HepG2 (cell line): ENCODE measurements around the gene SCN8A. TPM values are rescaled to one million over a fixed set of nuclear protein-coding genes. Genes with fewer than 3 reads are reported as not detected.

Experiments
- ATAC-seq: fragments of 200-7000 bp; cut with Tn5 transposase; 3 replicates; pipeline ENCODE4 v1.9.1; 2020; ENCODE audit warnings: mild to moderate bottlenecking, moderate library complexity
- Bru-seq: library from RNA; stranded (reverse); fragments of 400-500 nt; gene quantifications from one replicate; lab custom pipeline; 2021; lab: Mats Ljungman, UMichigan
- BruChase-seq, 2 experiments: library from RNA; stranded (reverse); fragments of 400-500 nt; gene quantifications; one replicate each; lab custom pipeline; 2021; lab: Mats Ljungman, UMichigan
- BruUV-seq: library from RNA; stranded (reverse); fragments of 400-500 nt; replicated peaks from 2 replicates; lab custom pipeline; 2021; lab: Mats Ljungman, UMichigan
- CTCF ChIA-PET: fragments of 300-600 bp; formaldehyde crosslinking; extraction: SDS; loops from one replicate; lab custom pipeline; 2021; ENCODE audit warnings: low total read pairs, inconsistent platforms, low intra/inter-chr PET ratio; lab: Yijun Ruan, JAX
- POLR2A ChIA-PET: fragments of 350-600 bp; sonication (Branson Sonifier 250); formaldehyde crosslinking; loops from one replicate; lab custom pipeline; 2020; ENCODE audit warnings: antibody characterized with exemption, inconsistent platforms; lab: Yijun Ruan, JAX
- DNase-seq: peaks from one replicate; pipeline ENCODE4 v3.0.0-alpha.2; 2015; ENCODE audit warnings: low spot score
- FAIRE-seq: peaks from 3 replicates; lab custom pipeline; 2011; peaks lifted over from hg19 to GRCh38; lab: Jason Lieb, UNC
- H2AFZ ChIP-seq: one replicate; pipeline ENCODE4 v1.6.1; 2011; ENCODE audit warnings: low read length, inconsistent platforms
- H3K27ac ChIP-seq: fragments of 300-600 bp; 3 replicates; pipeline ENCODE4 v1.8.0; 2011; ENCODE audit warnings: mixed run types, mild to moderate bottlenecking, mixed read lengths, low read length, inconsistent platforms; ENCODE audit not compliant: insufficient read depth; ENCODE audit errors: extremely low read length
- H3K27me3 ChIP-seq, 2 experiments: fragments of 200-600 bp in 1 of 2; 2 replicates in 1 of 2; 3 replicates in 1 of 2; pipeline versions ENCODE4 v1.6.0 to v1.8.0; 2011; ENCODE audit warnings: low read length in 2 of 2, mild to moderate bottlenecking in 2 of 2, moderate library complexity in 2 of 2, inconsistent platforms in 1 of 2; ENCODE audit not compliant: insufficient read depth in 2 of 2, control insufficient read depth in 1 of 2
- H3K36me3 ChIP-seq, 2 experiments: fragments of 200-600 bp in 1 of 2; replicated peaks in 1 of 2; 2 replicates in 1 of 2; 3 replicates in 1 of 2; pipeline versions ENCODE4 v1.5.1 to v1.8.0; 2011; ENCODE audit warnings: low read length in 2 of 2, inconsistent platforms in 1 of 2; ENCODE audit not compliant: insufficient read depth in 2 of 2, control insufficient read depth in 1 of 2
- H3K4me1 ChIP-seq: 2 replicates; pipeline ENCODE4 v1.5.1; 2012; ENCODE audit warnings: low read length, inconsistent platforms; ENCODE audit not compliant: insufficient read depth
- H3K4me2 ChIP-seq: 2 replicates; pipeline ENCODE4 v1.6.0; 2011; ENCODE audit warnings: low read depth, low read length, inconsistent platforms
- H3K4me3 ChIP-seq, 3 experiments: fragments of 200-600 bp in 1 of 3; sonication (generic), shearing (Covaris generic) in 1 of 3; replicated peaks in 1 of 3; 2 replicates each; pipeline ENCODE4 v1.5.1; 2011 to 2016; ENCODE audit warnings: low read length in 3 of 3, inconsistent platforms in 2 of 3, low read depth in 2 of 3, mild to moderate bottlenecking in 2 of 3, control low read depth in 1 of 3, mixed read lengths in 1 of 3; ENCODE audit not compliant: insufficient read depth in 1 of 3
- H3K79me2 ChIP-seq: one replicate; pipeline ENCODE4 v1.6.1; 2011; ENCODE audit warnings: low read length, inconsistent platforms; ENCODE audit not compliant: insufficient read depth
- H3K9ac ChIP-seq: 2 replicates; pipeline ENCODE4 v1.6.0; 2011; ENCODE audit warnings: mild to moderate bottlenecking, low read depth, low read length, inconsistent platforms; ENCODE audit not compliant: insufficient read depth
- H3K9me3 ChIP-seq: 2 replicates; pipeline ENCODE4 v1.5.1; 2012; ENCODE audit warnings: mild to moderate bottlenecking, low read length
- H4K20me1 ChIP-seq: 2 replicates; pipeline ENCODE4 v1.6.0; 2011; ENCODE audit warnings: inconsistent platforms, mild to moderate bottlenecking, low read length, moderate library complexity; ENCODE audit not compliant: insufficient read depth
- CEBPB ChIP-seq: IDR thresholded peaks from 2 replicates; pipeline ENCODE4 v1.6.1; 2011; ENCODE audit warnings: low read depth, low read length, improper control_type of control experiment, borderline replicate concordance
- HMGXB3 ChIP-seq: sonication (generic); formaldehyde crosslinking; IDR thresholded peaks from 2 replicates; pipeline ENCODE4 v1.4.0; 2020; ENCODE audit warnings: missing genetic modification reagents, borderline replicate concordance
- RXRA ChIP-seq: sonication (generic); formaldehyde crosslinking; IDR thresholded peaks from 2 replicates; pipeline ENCODE4 v1.5.1; 2020; ENCODE audit warnings: missing genetic modification reagents
- SIN3B ChIP-seq: fragments of 150-350 bp; IDR thresholded peaks from 2 replicates; pipeline ENCODE4 v1.6.1; 2014; ENCODE audit warnings: low read length
- SMAD9 ChIP-seq: sonication (generic); formaldehyde crosslinking; IDR thresholded peaks from 2 replicates; pipeline ENCODE4 v1.5.1; 2020; ENCODE audit warnings: mild to moderate bottlenecking, missing genetic modification reagents
- ZNF549 ChIP-seq: sonication (generic); formaldehyde crosslinking; IDR thresholded peaks from 2 replicates; pipeline ENCODE4 v1.5.0; 2020; ENCODE audit warnings: missing genetic modification reagents
- ZNF737 ChIP-seq: sonication (generic); formaldehyde crosslinking; IDR thresholded peaks from 2 replicates; pipeline ENCODE4 v1.5.0; 2020; ENCODE audit warnings: missing genetic modification reagents, mild to moderate bottlenecking, borderline replicate concordance
- WGBS: methylation state at CpG from one replicate; pipeline ENCODE4 v1.1.6; 2017; ENCODE audit warnings: low lambda C conversion rate; 5-methylcytosine and 5-hydroxymethylcytosine counted together
- in situ Hi-C: cut with HindIII; loops from 2 replicates; pipeline ENCODE4 v1.10.0; 2017; ENCODE audit warnings: low pct_unique_long_range_greater_than_20kb; ENCODE audit not compliant: extremely low pct_ligation_motif_present
- intact Hi-C: fragments of 100-400 bp; cut with micrococcal nuclease; formaldehyde crosslinking; loops from one replicate; pipeline ENCODE4 v1.10.0; 2022; ENCODE audit not compliant: unreplicated experiment
- long read RNA-seq, 2 experiments: library from RNA in 1 of 2; library from polyadenylated mRNA in 1 of 2; stranded (forward) in 1 of 2; unstranded in 1 of 2; transcript quantifications; one replicate each; pipeline ENCODE4 v2.0.0, GENCODE V29; 2019 to 2022
- polyA minus RNA-seq, 3 experiments: library from RNA; depleted of rRNA, polyadenylated mRNA; stranded (reverse); fragments of >200 nt; gene quantifications; 2 replicates each; pipeline ENCODE4 v1.2.3, GENCODE V29; 2011; ENCODE audit warnings: low replicate concordance in 1 of 3
- polyA plus RNA-seq, 8 experiments: library from polyadenylated mRNA; depleted of rRNA in 3 of 8; stranded (reverse) in 7 of 8; unstranded in 1 of 8; fragments of >200 nt; fragmentation: Illumina TruSeq in 4 of 8; extraction: Trizol in 4 of 8; gene quantifications; 2 replicates each; pipeline versions ENCODE4 v1.2.1 to v1.2.3, GENCODE V29; 2011 to 2016; ENCODE audit warnings: low read depth in 4 of 8, missing spikeins in 1 of 8, mixed read lengths in 1 of 8; ENCODE audit not compliant: insufficient read depth in 1 of 8
- total RNA-seq, 5 experiments: library from RNA; depleted of rRNA; stranded (reverse); fragments of >200 nt; fragmentation: Illumina TruSeq; extraction: Trizol; gene quantifications; 2 replicates each; pipeline ENCODE4 v1.2.3, GENCODE V29; 2016; ENCODE audit warnings: low read depth in 1 of 5
- TF ChIP-seq, protein P1 (sequence below): sonication (generic); formaldehyde crosslinking; IDR thresholded peaks from 2 replicates; pipeline ENCODE4 v1.8.1; 2023; ENCODE audit warnings: mild to moderate bottlenecking, moderate library complexity, missing genetic modification reagents
- TF ChIP-seq, protein P2 (sequence below): sonication (generic); formaldehyde crosslinking; IDR thresholded peaks from 2 replicates; pipeline ENCODE4 v1.8.0; 2022; ENCODE audit warnings: missing genetic modification reagents, mild to moderate bottlenecking, borderline replicate concordance

Gene SCN8A
- total RNA-seq (2016; rRNA removed; fragmentation: Illumina TruSeq; extraction: Trizol) (0.46 and 1.4 TPM in 2 replicates), polyA plus RNA-seq (2011; rRNA removed) (0.57 and 0.84 TPM in 2 replicates), polyA minus RNA-seq (2011; rRNA and poly(A)+ RNA removed; ENCODE audit: low replicate concordance) (0.05 and 2.2 TPM in 2 replicates), Bru-seq, nascent RNA (percentile 41 among the genes with signal in this experiment), BruChase-seq, experiment 1, labeled RNA remaining after a 6-hour chase (percentile 39 among the genes with signal in this experiment), BruChase-seq, experiment 2, labeled RNA remaining after a 2-hour chase (percentile 41 among the genes with signal in this experiment)
- 0.81 and 0.88 TPM in 2 replicates for total RNA-seq (2016; cell fraction: cytosol; rRNA removed; fragmentation: Illumina TruSeq; extraction: Trizol; ENCODE audit: low read depth)
- total RNA-seq (2016; cell fraction: insoluble cytoplasmic fraction; rRNA removed; fragmentation: Illumina TruSeq; extraction: Trizol) = 0.48 and 1.7 TPM in 2 replicates
- total RNA-seq (2016; cell fraction: membrane; rRNA removed; fragmentation: Illumina TruSeq; extraction: Trizol) = 0.83 and 1.4 TPM in 2 replicates
- 4.1 and 4.6 TPM in 2 replicates for total RNA-seq (2016; cell fraction: nucleus; rRNA removed; fragmentation: Illumina TruSeq; extraction: Trizol)
- polyA plus RNA-seq (2011; cell fraction: cytosol; rRNA removed) = 0.28 and 0.51 TPM in 2 replicates
- 2.6 and 4.4 TPM in 2 replicates for polyA plus RNA-seq (2011; cell fraction: nucleus; rRNA removed)
- 0.48 and 0.51 TPM in 2 replicates for polyA plus RNA-seq (2012)
- 0.03 TPM in 2 replicates for polyA plus RNA-seq (2016; cell fraction: cytosol; fragmentation: Illumina TruSeq; extraction: Trizol; ENCODE audit: low read depth)
- 0.28 and 0.32 TPM in 2 replicates for polyA plus RNA-seq (2016; cell fraction: insoluble cytoplasmic fraction; fragmentation: Illumina TruSeq; extraction: Trizol; ENCODE audit: low read depth)
- 0.14 and 0.22 TPM in 2 replicates for polyA plus RNA-seq (2016; cell fraction: membrane; fragmentation: Illumina TruSeq; extraction: Trizol; ENCODE audit: low read depth)
- polyA plus RNA-seq (2016; cell fraction: nucleus; fragmentation: Illumina TruSeq; extraction: Trizol; ENCODE audit: insufficient read depth, low read depth) = 2.1 and 2.7 TPM in 2 replicates
- polyA minus RNA-seq (2011; cell fraction: cytosol; rRNA and poly(A)+ RNA removed) = 0.70 and 1.3 TPM in 2 replicates
- polyA minus RNA-seq (2011; cell fraction: nucleus; rRNA and poly(A)+ RNA removed) = 7.6 and 9.6 TPM in 2 replicates
- long read RNA-seq, experiment 1 = 0 reads
- long read RNA-seq, experiment 2, partial matches to known transcripts = 0 of 2 reads
- long read RNA-seq, experiment 2, other reads (novel, unspliced or antisense) = 2 of 2 reads

- intact Hi-C loops = no loop called here
- H2AFZ ChIP-seq = peak within 1 kb of the TSS; percentile 54
- H3K36me3 ChIP-seq = no peaks in the 10 kb centered on the region
- H3K79me2 ChIP-seq = no peaks in the 10 kb centered on the region
- in situ Hi-C loops = no loop called here
- BruUV-seq = no TSS peak
- DNase-seq (no peak), ATAC-seq (peak; percentile 81), FAIRE-seq (no peak)
- no peak within 1 kb of the TSS for H3K27ac ChIP-seq
- 2% methylated on average over 18 of the region's 91 CpGs for WGBS
- H3K4me1 ChIP-seq = peaks cover 8% of the 10 kb centered on the region
- H3K9me3 ChIP-seq = no peaks in the 10 kb centered on the region
- CTCF ChIA-PET = no interaction called here
- POLR2A ChIA-PET = no interaction called here
- no peaks in the 10 kb centered on the region; a peak in 1 of 5 replicates for H3K27me3 ChIP-seq
- no peaks in the 10 kb centered on the region for H4K20me1 ChIP-seq
- peak within 1 kb of the TSS; percentile 80 for H3K4me2 ChIP-seq
- peak within 1 kb of the TSS; percentile 38; the same call in 1 of the 2 replicates for H3K9ac ChIP-seq
- H3K4me3 ChIP-seq = peak within 1 kb of the TSS; percentile 65 to 88 (median 72)
- TF ChIP-seq SIN3B (no peak), CEBPB (no peak), ZNF549 (CRISPR knock-in tag) (no peak), ZNF737 (CRISPR knock-in tag) (no peak), HMGXB3 (CRISPR knock-in tag) (no peak), SMAD9 (CRISPR knock-in tag) (no peak), RXRA (no peak)
- TF ChIP-seq, protein P1, sequence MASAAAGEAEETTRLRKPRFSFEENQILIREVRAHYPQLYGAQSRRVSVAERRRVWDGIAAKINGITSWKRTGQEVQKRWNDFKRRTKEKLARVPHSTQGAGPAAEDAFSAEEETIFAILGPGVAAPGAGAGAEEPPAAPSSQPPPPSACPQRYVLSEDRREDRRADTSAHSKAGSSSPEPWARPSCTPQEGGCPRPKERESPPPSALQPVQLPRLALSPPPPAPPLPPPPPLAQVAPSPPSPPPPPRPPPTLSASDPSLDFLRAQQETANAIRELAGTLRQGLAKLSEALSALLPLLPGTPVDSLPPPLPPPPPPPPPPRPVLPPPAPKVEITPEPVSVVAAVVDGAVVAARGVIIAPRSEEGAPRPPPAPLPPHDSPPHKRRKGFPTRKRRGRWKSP (CRISPR knock-in tag) = no peak
- TF ChIP-seq, protein P2, sequence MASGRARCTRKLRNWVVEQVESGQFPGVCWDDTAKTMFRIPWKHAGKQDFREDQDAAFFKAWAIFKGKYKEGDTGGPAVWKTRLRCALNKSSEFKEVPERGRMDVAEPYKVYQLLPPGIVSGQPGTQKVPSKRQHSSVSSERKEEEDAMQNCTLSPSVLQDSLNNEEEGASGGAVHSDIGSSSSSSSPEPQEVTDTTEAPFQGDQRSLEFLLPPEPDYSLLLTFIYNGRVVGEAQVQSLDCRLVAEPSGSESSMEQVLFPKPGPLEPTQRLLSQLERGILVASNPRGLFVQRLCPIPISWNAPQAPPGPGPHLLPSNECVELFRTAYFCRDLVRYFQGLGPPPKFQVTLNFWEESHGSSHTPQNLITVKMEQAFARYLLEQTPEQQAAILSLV (CRISPR knock-in tag) = no peak
Observed at GRCh38 chr12:51591016-51591901, at the start of gene SCN8A. TSS of gene SCN8A (plus strand) at chr12:51591233. CDS start at chr12:51662818, 71,585 bp downstream.
